Measurements from ENCODE around the gene VTI1A.
"Not testable (repeated sequence)": the region's sequence is repeated elsewhere in the genome, so short reads cannot be mapped to it uniquely, and the experiment has no call there.

VTI1A gene

GRCh38 chr10:112526906-112527305 is 79.9 kb downstream of the VTI1A start:
- DNase-seq (ENCODE audit: low read depth) = no peak
- Histone ChIP-seq H3K9ac (ENCODE audit: low read length) (peak overlapping the region; percentile 45), H3K9me3 (ENCODE audit: control insufficient read depth, low read length) (no peaks in the 10 kb centered on the region), H3K4me3 (ENCODE audit: low read length) (peak overlapping the region; percentile 69), H3K4me1 (ENCODE audit: control insufficient read depth, insufficient read depth, low read length) (peaks cover 38% of the 10 kb centered on the region), H3K27me3 (replicated peaks; ENCODE audit: control insufficient read depth, insufficient read depth, low read length) (no peaks in the 10 kb centered on the region), H3K36me3 (ENCODE audit: control insufficient read depth, insufficient read depth, low read length, severe bottlenecking) (no peaks in the 10 kb centered on the region)

GRCh38 chr10:112528235-112528634 is 81.2 kb downstream of the VTI1A start:
- no peak overlapping the region for H3K9ac ChIP-seq (ENCODE audit: low read length)
- H3K27me3 ChIP-seq (replicated peaks; ENCODE audit: control insufficient read depth, insufficient read depth, low read length) = no peaks in the 10 kb centered on the region
- no peak for DNase-seq (ENCODE audit: low read depth)
- H3K4me1 ChIP-seq (ENCODE audit: control insufficient read depth, insufficient read depth, low read length) = peaks cover 41% of the 10 kb centered on the region
- H3K9me3 ChIP-seq (ENCODE audit: control insufficient read depth, low read length) = no peaks in the 10 kb centered on the region
- H3K36me3 ChIP-seq (ENCODE audit: control insufficient read depth, insufficient read depth, low read length, severe bottlenecking) = no peaks in the 10 kb centered on the region
- H3K4me3 ChIP-seq (ENCODE audit: low read length) = no peak overlapping the region

- no peak for DNase-seq (ENCODE audit: low read depth)
Observed at GRCh38 chr10:112531421-112531820, 84.4 kb downstream of the VTI1A start.

GRCh38 chr10:112532189-112532588 is 85.2 kb downstream of the VTI1A start:
- DNase-seq (ENCODE audit: low read depth) = no peak
- Histone ChIP-seq H3K9me3 (ENCODE audit: control insufficient read depth, low read length) (no peaks in the 10 kb centered on the region), H3K4me1 (ENCODE audit: control insufficient read depth, insufficient read depth, low read length) (peaks cover 34% of the 10 kb centered on the region), H3K9ac (ENCODE audit: low read length) (peak overlapping the region; percentile 70), H3K4me3 (ENCODE audit: low read length) (peak overlapping the region; percentile 76), H3K36me3 (ENCODE audit: control insufficient read depth, insufficient read depth, low read length, severe bottlenecking) (no peaks in the 10 kb centered on the region), H3K27me3 (replicated peaks; ENCODE audit: control insufficient read depth, insufficient read depth, low read length) (no peaks in the 10 kb centered on the region)

More at GRCh38 chr10:112531421-112531820, 84.4 kb downstream of the VTI1A start:
- Histone ChIP-seq H3K4me3 (ENCODE audit: low read length) (peak overlapping the region; percentile 76), H3K36me3 (ENCODE audit: control insufficient read depth, insufficient read depth, low read length, severe bottlenecking) (no peaks in the 10 kb centered on the region), H3K27me3 (replicated peaks; ENCODE audit: control insufficient read depth, insufficient read depth, low read length) (no peaks in the 10 kb centered on the region), H3K9me3 (ENCODE audit: control insufficient read depth, low read length) (no peaks in the 10 kb centered on the region), H3K9ac (ENCODE audit: low read length) (peak overlapping the region; percentile 70), H3K4me1 (ENCODE audit: control insufficient read depth, insufficient read depth, low read length) (peaks cover 41% of the 10 kb centered on the region)

- H3K4me1 ChIP-seq (ENCODE audit: control insufficient read depth, insufficient read depth, low read length) = peaks cover 31% of the 10 kb centered on the region
- H3K36me3 ChIP-seq (ENCODE audit: control insufficient read depth, insufficient read depth, low read length, severe bottlenecking) = no peaks in the 10 kb centered on the region
- no peak for DNase-seq (ENCODE audit: low read depth)
- H3K4me3 ChIP-seq (ENCODE audit: low read length) = peak overlapping the region; percentile 76
- peak overlapping the region; percentile 70 for H3K9ac ChIP-seq (ENCODE audit: low read length)
- H3K27me3 ChIP-seq (replicated peaks; ENCODE audit: control insufficient read depth, insufficient read depth, low read length) = no peaks in the 10 kb centered on the region
- H3K9me3 ChIP-seq (ENCODE audit: control insufficient read depth, low read length) = no peaks in the 10 kb centered on the region
Observed at GRCh38 chr10:112532956-112533355, 85.9 kb downstream of the VTI1A start.

GRCh38 chr10:112533916-112534315 is 86.9 kb downstream of the VTI1A start:
- Histone ChIP-seq H3K9ac (ENCODE audit: low read length) (no peak overlapping the region), H3K27me3 (replicated peaks; ENCODE audit: control insufficient read depth, insufficient read depth, low read length) (no peaks in the 10 kb centered on the region), H3K9me3 (ENCODE audit: control insufficient read depth, low read length) (no peaks in the 10 kb centered on the region), H3K36me3 (ENCODE audit: control insufficient read depth, insufficient read depth, low read length, severe bottlenecking) (peaks cover 7% of the 10 kb centered on the region), H3K4me1 (ENCODE audit: control insufficient read depth, insufficient read depth, low read length) (peaks cover 24% of the 10 kb centered on the region), H3K4me3 (ENCODE audit: low read length) (no peak overlapping the region)
- DNase-seq (ENCODE audit: low read depth) = peak; percentile 14

GRCh38 chr10:112535531-112535951 is 88.5 kb downstream of the VTI1A start:
- Histone ChIP-seq H3K36me3 (ENCODE audit: control insufficient read depth, insufficient read depth, low read length, severe bottlenecking) (peaks cover 7% of the 10 kb centered on the region), H3K9me3 (ENCODE audit: control insufficient read depth, low read length) (no peaks in the 10 kb centered on the region), H3K4me1 (ENCODE audit: control insufficient read depth, insufficient read depth, low read length) (peaks cover 24% of the 10 kb centered on the region), H3K4me3 (ENCODE audit: low read length) (peak overlapping the region; percentile 71), H3K9ac (ENCODE audit: low read length) (peak overlapping the region; percentile 43), H3K27me3 (replicated peaks; ENCODE audit: control insufficient read depth, insufficient read depth, low read length) (no peaks in the 10 kb centered on the region)
- DNase-seq (ENCODE audit: low read depth) = no peak

- peaks cover 7% of the 10 kb centered on the region for H3K36me3 ChIP-seq (ENCODE audit: control insufficient read depth, insufficient read depth, low read length, severe bottlenecking)
- H3K4me3 ChIP-seq (ENCODE audit: low read length) = no peak overlapping the region
- no peak for DNase-seq (ENCODE audit: low read depth)
Observed at GRCh38 chr10:112536663-112537062, 89.6 kb downstream of the VTI1A start.

GRCh38 chr10:112538168-112538567 is 91.2 kb downstream of the VTI1A start:
- H3K9me3 ChIP-seq (ENCODE audit: control insufficient read depth, low read length) = no peaks in the 10 kb centered on the region
- no peak for DNase-seq (ENCODE audit: low read depth)
- no peaks in the 10 kb centered on the region for H3K27me3 ChIP-seq (replicated peaks; ENCODE audit: control insufficient read depth, insufficient read depth, low read length)
- peaks cover 11% of the 10 kb centered on the region for H3K36me3 ChIP-seq (ENCODE audit: control insufficient read depth, insufficient read depth, low read length, severe bottlenecking)
- H3K4me1 ChIP-seq (ENCODE audit: control insufficient read depth, insufficient read depth, low read length) = peaks cover 18% of the 10 kb centered on the region
- no peak overlapping the region for H3K4me3 ChIP-seq (ENCODE audit: low read length)
- H3K9ac ChIP-seq (ENCODE audit: low read length) = no peak overlapping the region

More at GRCh38 chr10:112536663-112537062, 89.6 kb downstream of the VTI1A start:
- Histone ChIP-seq H3K9me3 (ENCODE audit: control insufficient read depth, low read length) (no peaks in the 10 kb centered on the region), H3K9ac (ENCODE audit: low read length) (no peak overlapping the region), H3K4me1 (ENCODE audit: control insufficient read depth, insufficient read depth, low read length) (peaks cover 21% of the 10 kb centered on the region), H3K27me3 (replicated peaks; ENCODE audit: control insufficient read depth, insufficient read depth, low read length) (no peaks in the 10 kb centered on the region)

GRCh38 chr10:112539340-112539739 is 92.3 kb downstream of the VTI1A start:
- no peak overlapping the region for H3K9ac ChIP-seq (ENCODE audit: low read length)
- no peak for DNase-seq (ENCODE audit: low read depth)
- H3K4me1 ChIP-seq (ENCODE audit: control insufficient read depth, insufficient read depth, low read length) = peaks cover 8% of the 10 kb centered on the region
- H3K4me3 ChIP-seq (ENCODE audit: low read length) = no peak overlapping the region
- H3K36me3 ChIP-seq (ENCODE audit: control insufficient read depth, insufficient read depth, low read length, severe bottlenecking) = peaks cover 11% of the 10 kb centered on the region
- no peaks in the 10 kb centered on the region for H3K27me3 ChIP-seq (replicated peaks; ENCODE audit: control insufficient read depth, insufficient read depth, low read length)
- H3K9me3 ChIP-seq (ENCODE audit: control insufficient read depth, low read length) = no peaks in the 10 kb centered on the region

GRCh38 chr10:112542823-112543222 is 95.8 kb downstream of the VTI1A start:
- H3K36me3 ChIP-seq (ENCODE audit: control insufficient read depth, insufficient read depth, low read length, severe bottlenecking) = peaks cover 11% of the 10 kb centered on the region
- H3K9me3 ChIP-seq (ENCODE audit: control insufficient read depth, low read length); H3K9ac ChIP-seq (ENCODE audit: low read length); DNase-seq (ENCODE audit: low read depth); H3K4me3 ChIP-seq (ENCODE audit: low read length); H3K27me3 ChIP-seq (replicated peaks; ENCODE audit: control insufficient read depth, insufficient read depth, low read length); H3K4me1 ChIP-seq (ENCODE audit: control insufficient read depth, insufficient read depth, low read length): not testable (repeated sequence)

- Histone ChIP-seq H3K27me3 (replicated peaks; ENCODE audit: control insufficient read depth, insufficient read depth, low read length) (no peaks in the 10 kb centered on the region), H3K4me1 (ENCODE audit: control insufficient read depth, insufficient read depth, low read length) (no peaks in the 10 kb centered on the region), H3K9ac (ENCODE audit: low read length) (no peak overlapping the region), H3K9me3 (ENCODE audit: control insufficient read depth, low read length) (no peaks in the 10 kb centered on the region), H3K36me3 (ENCODE audit: control insufficient read depth, insufficient read depth, low read length, severe bottlenecking) (peaks cover 4% of the 10 kb centered on the region), H3K4me3 (ENCODE audit: low read length) (no peak overlapping the region)
- no peak for DNase-seq (ENCODE audit: low read depth)
Observed at GRCh38 chr10:112546474-112546873, 99.5 kb downstream of the VTI1A start.

Data from adipocyte (in vitro differentiated cells).